ENCODE measurements around the gene PAK6. TPM values are rescaled to one million over a fixed set of nuclear protein-coding genes. Genes with fewer than 3 reads are reported as not detected.

The PAK6 gene
- total and polyA plus RNA-seq, 2 experiments from 2014 or later = 2.6 to 2.7 TPM

DNA sequence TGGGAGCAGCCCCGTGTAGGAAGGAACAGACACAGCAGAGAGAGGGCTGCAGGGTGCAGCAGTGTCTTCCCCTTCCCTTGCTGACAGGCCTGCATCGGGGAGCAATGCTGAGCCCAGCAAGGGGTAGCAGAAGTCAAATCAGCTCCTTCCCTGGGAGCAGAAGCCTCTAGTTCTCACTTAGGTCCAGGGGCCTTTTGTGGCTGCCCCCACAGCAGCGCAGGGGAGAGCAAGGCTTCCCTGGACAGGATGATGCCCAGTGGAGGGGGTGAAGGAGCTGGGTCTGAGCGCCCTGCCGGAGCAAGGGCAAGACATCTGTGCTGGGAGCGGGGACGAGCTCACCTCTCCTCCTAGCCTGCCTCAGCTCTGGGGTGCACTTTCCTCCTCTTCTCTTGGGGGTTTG, 68.0 kb downstream of the PAK6 start:
- TF ChIP-seq, protein P1, sequence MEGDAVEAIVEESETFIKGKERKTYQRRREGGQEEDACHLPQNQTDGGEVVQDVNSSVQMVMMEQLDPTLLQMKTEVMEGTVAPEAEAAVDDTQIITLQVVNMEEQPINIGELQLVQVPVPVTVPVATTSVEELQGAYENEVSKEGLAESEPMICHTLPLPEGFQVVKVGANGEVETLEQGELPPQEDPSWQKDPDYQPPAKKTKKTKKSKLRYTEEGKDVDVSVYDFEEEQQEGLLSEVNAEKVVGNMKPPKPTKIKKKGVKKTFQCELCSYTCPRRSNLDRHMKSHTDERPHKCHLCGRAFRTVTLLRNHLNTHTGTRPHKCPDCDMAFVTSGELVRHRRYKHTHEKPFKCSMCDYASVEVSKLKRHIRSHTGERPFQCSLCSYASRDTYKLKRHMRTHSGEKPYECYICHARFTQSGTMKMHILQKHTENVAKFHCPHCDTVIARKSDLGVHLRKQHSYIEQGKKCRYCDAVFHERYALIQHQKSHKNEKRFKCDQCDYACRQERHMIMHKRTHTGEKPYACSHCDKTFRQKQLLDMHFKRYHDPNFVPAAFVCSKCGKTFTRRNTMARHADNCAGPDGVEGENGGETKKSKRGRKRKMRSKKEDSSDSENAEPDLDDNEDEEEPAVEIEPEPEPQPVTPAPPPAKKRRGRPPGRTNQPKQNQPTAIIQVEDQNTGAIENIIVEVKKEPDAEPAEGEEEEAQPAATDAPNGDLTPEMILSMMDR (IDR thresholded peaks at IDR 0.05; ENCODE audit: poor library complexity) = no peak
- TF ChIP-seq EZH2 (IDR thresholded peaks at IDR 0.05; ENCODE audit: borderline replicate concordance) (no peak), EZH2phosphoT487 (IDR thresholded peaks at IDR 0.05; ENCODE audit: low read depth, severe bottlenecking, unreplicated experiment) (no peak)
- H3K4me2 ChIP-seq = no peak overlapping the region
- H2AFZ ChIP-seq = no peak overlapping the region
- peaks cover 5% of the 10 kb centered on the region for H3K27me3 ChIP-seq
- H3K27ac ChIP-seq = no peak overlapping the region
- H3K36me3 ChIP-seq (replicated peaks; ENCODE audit: insufficient read depth, low read depth) = no peaks in the 10 kb centered on the region
- H3K79me2 ChIP-seq = no peaks in the 10 kb centered on the region
- H3K4me1 ChIP-seq (ENCODE audit: insufficient read depth) = peaks cover 13% of the 10 kb centered on the region
- no peak for DNase-seq (ENCODE audit: low spot score)
- H3K4me3 ChIP-seq = no peak overlapping the region
- H3K9me3 ChIP-seq (ENCODE audit: low read depth) = no peaks in the 10 kb centered on the region
- no peaks in the 10 kb centered on the region for H4K20me1 ChIP-seq (ENCODE audit: insufficient read depth, poor library complexity, severe bottlenecking)
- WGBS (ENCODE audit: low lambda C conversion rate, missing lambda C conversion rate) = 74% methylated on average over 7 of the region's 7 CpGs
- no peaks in the 10 kb centered on the region for H3K9me2 ChIP-seq (replicated peaks; ENCODE audit: insufficient read depth)

DNA sequence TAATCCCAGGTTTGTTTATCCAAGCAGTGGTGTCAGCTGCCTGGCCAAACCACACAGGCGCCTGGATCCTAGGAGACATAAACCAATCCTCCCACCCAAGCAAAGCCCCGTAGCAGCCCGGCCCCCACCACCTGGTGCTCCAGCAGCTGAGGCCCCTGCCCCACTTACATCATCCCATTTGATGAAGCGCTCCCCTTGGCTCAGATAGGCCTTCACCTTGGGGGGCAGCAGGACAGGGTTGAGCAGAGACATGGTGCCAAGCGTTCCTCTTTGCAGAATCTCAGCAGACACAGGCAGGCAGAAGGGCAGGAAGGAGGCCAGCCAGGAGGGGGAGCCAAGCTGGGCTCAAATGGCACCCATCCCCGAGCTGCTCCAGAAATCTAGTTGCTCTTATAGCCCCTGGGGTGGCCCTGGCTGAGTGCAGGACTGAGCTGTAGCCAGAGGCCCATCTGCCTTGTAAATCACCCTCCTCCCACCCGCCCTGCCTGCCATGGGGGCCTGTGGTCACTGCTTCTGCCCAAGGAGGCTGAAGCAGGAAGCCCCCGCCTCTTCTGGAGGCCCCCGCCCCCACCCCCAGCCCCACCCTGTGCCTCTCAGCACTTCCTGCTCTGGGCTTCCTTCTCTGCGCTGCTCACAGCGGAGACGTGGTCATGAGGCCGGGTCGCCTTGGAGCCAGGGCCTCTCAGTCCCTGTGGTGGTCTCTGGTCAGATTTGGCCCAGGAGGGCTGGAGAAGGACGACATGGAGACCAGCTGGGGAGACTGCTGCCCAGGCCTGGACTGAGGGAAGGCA, 68.8 kb downstream of the PAK6 start, which contains the start of gene PLCB2:
TSS of gene PLCB2 (minus strand) at position 515 of the 791 bp plus-strand sequence. CDS start at position 252, 263 bp downstream.
- H3K79me2 ChIP-seq = no peaks in the 10 kb centered on the region
- WGBS (ENCODE audit: low lambda C conversion rate, missing lambda C conversion rate) = 46% methylated on average over 13 of the region's 15 CpGs
- H3K4me2 ChIP-seq = no peak within 1 kb of the TSS
- no peaks in the 10 kb centered on the region for H3K36me3 ChIP-seq (replicated peaks; ENCODE audit: insufficient read depth, low read depth)
- DNase-seq (ENCODE audit: low spot score) = no peak
- no peak within 1 kb of the TSS for H2AFZ ChIP-seq
- no peaks in the 10 kb centered on the region for H3K9me3 ChIP-seq (ENCODE audit: low read depth)
- no peak within 1 kb of the TSS for H3K4me3 ChIP-seq
- H3K4me1 ChIP-seq (ENCODE audit: insufficient read depth) = peaks cover 13% of the 10 kb centered on the region
- no peaks in the 10 kb centered on the region for H4K20me1 ChIP-seq (ENCODE audit: insufficient read depth, poor library complexity, severe bottlenecking)
- TF ChIP-seq, protein P1 (IDR thresholded peaks at IDR 0.05; ENCODE audit: poor library complexity) = peak; percentile 10
- TF ChIP-seq EZH2 (IDR thresholded peaks at IDR 0.05; ENCODE audit: borderline replicate concordance) = no peak
- H3K27ac ChIP-seq = no peak within 1 kb of the TSS
- peaks cover 10% of the 10 kb centered on the region for H3K27me3 ChIP-seq
- H3K9me2 ChIP-seq (replicated peaks; ENCODE audit: insufficient read depth) = no peaks in the 10 kb centered on the region

DNA sequence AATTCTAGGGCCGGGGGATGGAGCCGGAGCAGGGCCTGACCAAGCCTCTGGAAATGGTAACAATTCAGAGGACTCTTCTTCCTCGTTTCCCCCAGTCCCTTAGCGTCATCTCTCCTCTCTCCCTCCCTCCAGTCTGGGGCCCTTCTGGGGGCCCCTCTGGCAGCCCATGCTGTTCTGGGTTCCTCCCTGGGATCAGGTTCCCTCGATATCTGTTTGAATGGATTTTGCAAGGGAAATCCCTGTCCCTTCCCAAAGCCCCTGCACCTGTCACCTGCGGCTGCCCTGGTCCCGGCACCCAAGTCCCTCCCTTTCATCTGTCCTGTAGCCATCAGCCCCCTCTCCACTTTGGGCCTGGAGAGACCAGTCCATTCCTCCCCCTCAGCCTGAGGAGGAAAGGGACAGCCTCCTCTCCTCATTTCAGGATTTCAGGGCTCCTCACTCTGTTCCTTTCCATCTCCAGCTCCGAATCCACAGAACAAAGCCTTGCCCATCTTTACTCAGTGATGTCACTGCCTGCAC, 70.5 kb downstream of the PAK6 start:
- H3K27me3 ChIP-seq = peaks cover 10% of the 10 kb centered on the region
- WGBS (ENCODE audit: low lambda C conversion rate, missing lambda C conversion rate) = 87% methylated on average over 8 of the region's 8 CpGs
- H2AFZ ChIP-seq = no peak overlapping the region

More for the DNA sequence above, 70.5 kb downstream of the PAK6 start:
- TF ChIP-seq EZH2 (IDR thresholded peaks at IDR 0.05; ENCODE audit: borderline replicate concordance) (no peak), EZH2phosphoT487 (IDR thresholded peaks at IDR 0.05; ENCODE audit: low read depth, severe bottlenecking, unreplicated experiment) (no peak)
- TF ChIP-seq, protein P1 (IDR thresholded peaks at IDR 0.05; ENCODE audit: poor library complexity) = no peak
- Histone ChIP-seq H3K9me2 (replicated peaks; ENCODE audit: insufficient read depth) (no peaks in the 10 kb centered on the region), H3K79me2 (no peaks in the 10 kb centered on the region), H3K36me3 (replicated peaks; ENCODE audit: insufficient read depth, low read depth) (no peaks in the 10 kb centered on the region), H3K4me3 (no peak overlapping the region), H4K20me1 (ENCODE audit: insufficient read depth, poor library complexity, severe bottlenecking) (no peaks in the 10 kb centered on the region), H3K4me1 (ENCODE audit: insufficient read depth) (peaks cover 13% of the 10 kb centered on the region), H3K9me3 (ENCODE audit: low read depth) (no peaks in the 10 kb centered on the region), H3K4me2 (no peak overlapping the region), H3K27ac (no peak overlapping the region)
- no peak for DNase-seq (ENCODE audit: low spot score)

Data from hepatocyte (in vitro differentiated cells).